Measurements from ENCODE around the gene FBLN1.

DNA sequence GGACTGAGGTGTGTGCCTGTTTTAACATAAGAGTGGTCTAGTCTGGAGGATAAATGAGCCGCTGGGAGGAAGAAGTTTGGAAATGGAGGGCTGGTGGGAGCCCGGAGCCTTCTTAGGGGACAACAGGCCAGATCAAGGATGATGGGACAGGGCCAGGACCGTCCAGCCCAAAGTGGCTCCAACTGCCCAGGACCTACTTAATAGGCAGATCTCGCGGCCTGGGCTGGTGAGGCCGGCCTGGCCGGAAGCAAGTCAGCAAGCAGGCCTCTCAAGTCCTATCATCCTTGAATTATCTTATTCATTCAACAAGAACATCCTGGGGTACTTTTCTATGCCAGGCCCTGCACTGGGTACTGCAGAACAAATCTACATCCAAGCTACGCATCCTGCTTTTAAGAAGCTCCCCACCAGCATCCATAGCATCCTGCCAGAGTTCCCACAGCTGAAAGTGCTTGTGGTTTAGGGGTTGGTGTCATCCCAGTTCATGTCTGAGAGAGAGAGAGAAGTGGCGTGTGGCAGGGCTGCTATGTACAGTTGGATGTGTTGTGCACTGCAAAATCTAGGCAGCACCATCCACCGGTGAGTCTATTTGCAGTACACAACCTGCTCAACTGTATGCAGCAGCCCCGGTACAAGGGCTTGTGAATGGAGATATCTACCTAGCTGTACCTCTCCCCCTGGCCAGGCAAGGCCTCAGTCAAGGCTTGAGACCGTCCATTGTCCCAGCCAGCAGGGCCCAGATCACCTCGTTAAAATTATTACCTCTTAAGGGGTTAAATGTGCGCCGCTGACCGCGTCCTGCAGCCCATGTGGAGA, 82.1 kb downstream of the FBLN1 start:
- TF ChIP-seq ZNF565 (CRISPR knock-in tag; conservative IDR thresholded peaks at IDR 0.05; ENCODE audit: low read depth) (no peak), ARNTL (CRISPR knock-in tag; IDR thresholded peaks at IDR 0.05; ENCODE audit: borderline replicate concordance, low read depth) (no peak), GLIS3 (CRISPR knock-in tag; IDR thresholded peaks at IDR 0.05) (no peak)
- TF ChIP-seq, protein P1, sequence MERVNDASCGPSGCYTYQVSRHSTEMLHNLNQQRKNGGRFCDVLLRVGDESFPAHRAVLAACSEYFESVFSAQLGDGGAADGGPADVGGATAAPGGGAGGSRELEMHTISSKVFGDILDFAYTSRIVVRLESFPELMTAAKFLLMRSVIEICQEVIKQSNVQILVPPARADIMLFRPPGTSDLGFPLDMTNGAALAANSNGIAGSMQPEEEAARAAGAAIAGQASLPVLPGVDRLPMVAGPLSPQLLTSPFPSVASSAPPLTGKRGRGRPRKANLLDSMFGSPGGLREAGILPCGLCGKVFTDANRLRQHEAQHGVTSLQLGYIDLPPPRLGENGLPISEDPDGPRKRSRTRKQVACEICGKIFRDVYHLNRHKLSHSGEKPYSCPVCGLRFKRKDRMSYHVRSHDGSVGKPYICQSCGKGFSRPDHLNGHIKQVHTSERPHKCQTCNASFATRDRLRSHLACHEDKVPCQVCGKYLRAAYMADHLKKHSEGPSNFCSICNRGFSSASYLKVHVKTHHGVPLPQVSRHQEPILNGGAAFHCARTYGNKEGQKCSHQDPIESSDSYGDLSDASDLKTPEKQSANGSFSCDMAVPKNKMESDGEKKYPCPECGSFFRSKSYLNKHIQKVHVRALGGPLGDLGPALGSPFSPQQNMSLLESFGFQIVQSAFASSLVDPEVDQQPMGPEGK (CRISPR knock-in tag; IDR thresholded peaks at IDR 0.05; ENCODE audit: borderline replicate concordance): no peak
- TF ChIP-seq, protein P2, sequence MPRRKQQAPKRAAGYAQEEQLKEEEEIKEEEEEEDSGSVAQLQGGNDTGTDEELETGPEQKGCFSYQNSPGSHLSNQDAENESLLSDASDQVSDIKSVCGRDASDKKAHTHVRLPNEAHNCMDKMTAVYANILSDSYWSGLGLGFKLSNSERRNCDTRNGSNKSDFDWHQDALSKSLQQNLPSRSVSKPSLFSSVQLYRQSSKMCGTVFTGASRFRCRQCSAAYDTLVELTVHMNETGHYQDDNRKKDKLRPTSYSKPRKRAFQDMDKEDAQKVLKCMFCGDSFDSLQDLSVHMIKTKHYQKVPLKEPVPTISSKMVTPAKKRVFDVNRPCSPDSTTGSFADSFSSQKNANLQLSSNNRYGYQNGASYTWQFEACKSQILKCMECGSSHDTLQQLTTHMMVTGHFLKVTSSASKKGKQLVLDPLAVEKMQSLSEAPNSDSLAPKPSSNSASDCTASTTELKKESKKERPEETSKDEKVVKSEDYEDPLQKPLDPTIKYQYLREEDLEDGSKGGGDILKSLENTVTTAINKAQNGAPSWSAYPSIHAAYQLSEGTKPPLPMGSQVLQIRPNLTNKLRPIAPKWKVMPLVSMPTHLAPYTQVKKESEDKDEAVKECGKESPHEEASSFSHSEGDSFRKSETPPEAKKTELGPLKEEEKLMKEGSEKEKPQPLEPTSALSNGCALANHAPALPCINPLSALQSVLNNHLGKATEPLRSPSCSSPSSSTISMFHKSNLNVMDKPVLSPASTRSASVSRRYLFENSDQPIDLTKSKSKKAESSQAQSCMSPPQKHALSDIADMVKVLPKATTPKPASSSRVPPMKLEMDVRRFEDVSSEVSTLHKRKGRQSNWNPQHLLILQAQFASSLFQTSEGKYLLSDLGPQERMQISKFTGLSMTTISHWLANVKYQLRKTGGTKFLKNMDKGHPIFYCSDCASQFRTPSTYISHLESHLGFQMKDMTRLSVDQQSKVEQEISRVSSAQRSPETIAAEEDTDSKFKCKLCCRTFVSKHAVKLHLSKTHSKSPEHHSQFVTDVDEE (CRISPR knock-in tag; IDR thresholded peaks at IDR 0.05): no peak
- TF ChIP-seq, protein P3, sequence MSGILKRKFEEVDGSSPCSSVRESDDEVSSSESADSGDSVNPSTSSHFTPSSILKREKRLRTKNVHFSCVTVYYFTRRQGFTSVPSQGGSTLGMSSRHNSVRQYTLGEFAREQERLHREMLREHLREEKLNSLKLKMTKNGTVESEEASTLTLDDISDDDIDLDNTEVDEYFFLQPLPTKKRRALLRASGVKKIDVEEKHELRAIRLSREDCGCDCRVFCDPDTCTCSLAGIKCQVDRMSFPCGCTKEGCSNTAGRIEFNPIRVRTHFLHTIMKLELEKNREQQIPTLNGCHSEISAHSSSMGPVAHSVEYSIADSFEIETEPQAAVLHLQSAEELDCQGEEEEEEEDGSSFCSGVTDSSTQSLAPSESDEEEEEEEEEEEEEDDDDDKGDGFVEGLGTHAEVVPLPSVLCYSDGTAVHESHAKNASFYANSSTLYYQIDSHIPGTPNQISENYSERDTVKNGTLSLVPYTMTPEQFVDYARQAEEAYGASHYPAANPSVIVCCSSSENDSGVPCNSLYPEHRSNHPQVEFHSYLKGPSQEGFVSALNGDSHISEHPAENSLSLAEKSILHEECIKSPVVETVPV (CRISPR knock-in tag; IDR thresholded peaks at IDR 0.05): no peak
- TF ChIP-seq, protein P4, sequence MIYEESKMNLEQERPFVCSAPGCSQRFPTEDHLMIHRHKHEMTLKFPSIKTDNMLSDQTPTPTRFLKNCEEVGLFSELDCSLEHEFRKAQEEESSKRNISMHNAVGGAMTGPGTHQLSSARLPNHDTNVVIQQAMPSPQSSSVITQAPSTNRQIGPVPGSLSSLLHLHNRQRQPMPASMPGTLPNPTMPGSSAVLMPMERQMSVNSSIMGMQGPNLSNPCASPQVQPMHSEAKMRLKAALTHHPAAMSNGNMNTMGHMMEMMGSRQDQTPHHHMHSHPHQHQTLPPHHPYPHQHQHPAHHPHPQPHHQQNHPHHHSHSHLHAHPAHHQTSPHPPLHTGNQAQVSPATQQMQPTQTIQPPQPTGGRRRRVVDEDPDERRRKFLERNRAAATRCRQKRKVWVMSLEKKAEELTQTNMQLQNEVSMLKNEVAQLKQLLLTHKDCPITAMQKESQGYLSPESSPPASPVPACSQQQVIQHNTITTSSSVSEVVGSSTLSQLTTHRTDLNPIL (CRISPR knock-in tag; IDR thresholded peaks at IDR 0.05; ENCODE audit: low read depth): no peak
